Measurements from ENCODE around the gene SSH3.

SSH3 gene

DNA sequence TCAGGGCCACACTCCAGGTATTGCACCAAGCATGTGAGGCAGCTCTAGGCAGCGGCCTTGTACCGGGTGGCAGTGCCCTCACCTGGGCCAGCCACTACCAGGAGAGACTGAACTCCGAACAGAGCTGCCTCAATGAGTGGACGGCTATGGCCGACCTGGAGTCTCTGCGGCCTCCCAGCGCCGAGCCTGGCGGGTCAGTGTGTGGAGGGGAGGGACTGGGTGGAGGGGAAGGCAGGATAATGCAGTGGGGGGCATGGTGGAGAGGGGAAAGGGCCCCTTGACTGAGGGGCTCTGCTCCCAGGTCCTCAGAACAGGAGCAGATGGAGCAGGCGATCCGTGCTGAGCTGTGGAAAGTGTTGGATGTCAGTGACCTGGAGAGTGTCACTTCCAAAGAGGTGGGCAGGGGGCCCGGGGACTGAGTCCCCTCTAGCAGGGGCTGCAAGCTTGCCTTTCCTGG is 4.2 kb downstream of the SSH3 start:
- WGBS (ENCODE audit: insufficient coverage, insufficient read length): no CpG with 5 or more reads among the region's 12 CpGs
- DNase-seq (ENCODE audit: low read depth, low spot score): no peak
- no peaks in the 10 kb centered on the region for H3K9me3 ChIP-seq (ENCODE audit: control insufficient read depth, insufficient read depth, low read length)
- peaks cover 4% of the 10 kb centered on the region; the same call in 1 of the 2 replicates for H3K4me1 ChIP-seq (ENCODE audit: control insufficient read depth, insufficient read depth, low read length)
- H3K4me3 ChIP-seq (ENCODE audit: low read length): no peak overlapping the region
- no peak overlapping the region for H3K27ac ChIP-seq (ENCODE audit: low read length)
- H3K36me3 ChIP-seq (ENCODE audit: control insufficient read depth, insufficient read depth, low read length): peaks cover 7% of the 10 kb centered on the region
- H3K27me3 ChIP-seq (ENCODE audit: control insufficient read depth, insufficient read depth, low read length): no peaks in the 10 kb centered on the region

DNA sequence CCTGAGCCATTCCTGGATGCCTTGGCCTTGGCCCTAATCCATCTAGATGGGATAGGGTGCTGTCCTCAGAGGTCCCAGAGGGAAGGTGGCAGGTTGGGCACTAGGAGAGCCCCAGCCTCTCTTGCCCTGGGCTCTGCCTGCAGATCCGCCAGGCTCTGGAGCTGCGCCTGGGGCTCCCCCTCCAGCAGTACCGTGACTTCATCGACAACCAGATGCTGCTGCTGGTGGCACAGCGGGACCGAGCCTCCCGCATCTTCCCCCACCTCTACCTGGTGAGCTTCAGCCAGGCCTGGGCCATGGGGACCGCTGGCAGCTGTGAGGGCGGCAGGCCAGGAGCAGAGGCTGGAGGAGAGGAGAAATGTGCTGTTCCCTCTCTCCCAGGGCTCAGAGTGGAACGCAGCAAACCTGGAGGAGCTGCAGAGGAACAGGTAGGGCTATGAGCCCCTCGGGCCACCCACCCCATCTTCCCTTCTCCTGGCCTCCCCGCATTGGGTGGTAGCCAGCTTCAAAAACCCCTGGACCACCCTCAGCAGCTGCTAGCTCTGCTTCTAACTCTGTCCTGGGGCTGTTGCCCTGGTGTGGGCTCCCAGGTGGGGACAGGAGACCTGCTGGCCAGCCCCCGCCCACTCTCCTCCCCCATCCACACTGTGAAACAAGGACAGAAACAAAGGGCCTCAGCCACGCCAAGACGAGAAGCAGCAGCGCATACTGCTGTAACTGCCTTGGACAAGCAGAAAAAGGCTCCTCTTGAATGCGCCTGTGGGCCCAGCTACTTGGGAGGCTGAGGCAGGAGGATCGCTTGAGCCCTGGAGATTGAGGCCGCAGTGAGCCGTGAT is 4.9 kb downstream of the SSH3 start:
- Histone ChIP-seq H3K4me3 (ENCODE audit: low read length) (no peak overlapping the region), H3K36me3 (ENCODE audit: control insufficient read depth, insufficient read depth, low read length) (peaks cover 7% of the 10 kb centered on the region), H3K9me3 (ENCODE audit: control insufficient read depth, insufficient read depth, low read length) (no peaks in the 10 kb centered on the region), H3K27me3 (ENCODE audit: control insufficient read depth, insufficient read depth, low read length) (no peaks in the 10 kb centered on the region), H3K4me1 (ENCODE audit: control insufficient read depth, insufficient read depth, low read length) (peaks cover 4% of the 10 kb centered on the region; the same call in 1 of the 2 replicates), H3K27ac (ENCODE audit: low read length) (no peak overlapping the region)
- no peak for DNase-seq (ENCODE audit: low read depth, low spot score)
- no CpG with 5 or more reads among the region's 20 CpGs for WGBS (ENCODE audit: insufficient coverage, insufficient read length)

DNA sequence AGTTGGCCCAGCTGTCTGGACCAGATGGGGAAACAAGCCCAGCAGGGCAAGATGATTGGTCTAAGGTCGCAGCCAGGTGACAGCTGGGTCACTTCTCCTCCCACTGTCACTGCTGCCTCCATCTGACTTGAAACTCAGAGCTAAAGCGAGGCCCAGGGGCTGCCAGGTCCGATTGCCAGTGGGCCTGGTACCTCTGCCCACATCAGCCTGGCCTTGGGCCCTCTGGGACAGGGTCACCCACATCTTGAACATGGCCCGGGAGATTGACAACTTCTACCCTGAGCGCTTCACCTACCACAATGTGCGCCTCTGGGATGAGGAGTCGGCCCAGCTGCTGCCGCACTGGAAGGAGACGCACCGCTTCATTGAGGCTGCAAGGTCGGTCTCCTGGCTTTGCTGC is 5.8 kb downstream of the SSH3 start:
- Histone ChIP-seq H3K36me3 (ENCODE audit: control insufficient read depth, insufficient read depth, low read length) (peaks cover 7% of the 10 kb centered on the region), H3K4me3 (ENCODE audit: low read length) (no peak overlapping the region)
- no CpG with 5 or more reads among the region's 11 CpGs for WGBS (ENCODE audit: insufficient coverage, insufficient read length)

DNA sequence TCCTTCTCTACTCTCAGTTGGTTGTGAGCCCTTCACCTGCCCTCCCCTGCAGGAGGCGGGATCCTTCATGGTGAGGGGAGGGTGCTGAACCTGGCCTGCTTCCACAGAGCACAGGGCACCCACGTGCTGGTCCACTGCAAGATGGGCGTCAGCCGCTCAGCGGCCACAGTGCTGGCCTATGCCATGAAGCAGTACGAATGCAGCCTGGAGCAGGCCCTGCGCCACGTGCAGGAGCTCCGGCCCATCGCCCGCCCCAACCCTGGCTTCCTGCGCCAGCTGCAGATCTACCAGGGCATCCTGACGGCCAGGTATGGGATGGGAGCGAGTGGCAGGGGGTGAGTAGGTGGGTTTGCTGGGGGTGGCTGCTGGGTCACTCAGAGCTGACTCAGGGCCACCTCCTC is 6.3 kb downstream of the SSH3 start:
- Histone ChIP-seq H3K36me3 (ENCODE audit: control insufficient read depth, insufficient read depth, low read length) (peaks cover 7% of the 10 kb centered on the region), H3K4me3 (ENCODE audit: low read length) (no peak overlapping the region), H3K9me3 (ENCODE audit: control insufficient read depth, insufficient read depth, low read length) (no peaks in the 10 kb centered on the region), H3K4me1 (ENCODE audit: control insufficient read depth, insufficient read depth, low read length) (peaks cover under 1% of the 10 kb centered on the region; the same call in 1 of the 2 replicates), H3K27ac (ENCODE audit: low read length) (no peak overlapping the region), H3K27me3 (ENCODE audit: control insufficient read depth, insufficient read depth, low read length) (no peaks in the 10 kb centered on the region)
- no peak for DNase-seq (ENCODE audit: low read depth, low spot score)
- WGBS (ENCODE audit: insufficient coverage, insufficient read length): no CpG with 5 or more reads among the region's 14 CpGs

More for the DNA sequence above, 5.8 kb downstream of the SSH3 start:
- no peaks in the 10 kb centered on the region for H3K9me3 ChIP-seq (ENCODE audit: control insufficient read depth, insufficient read depth, low read length)
- no peaks in the 10 kb centered on the region for H3K27me3 ChIP-seq (ENCODE audit: control insufficient read depth, insufficient read depth, low read length)
- peaks cover 3% of the 10 kb centered on the region; the same call in 1 of the 2 replicates for H3K4me1 ChIP-seq (ENCODE audit: control insufficient read depth, insufficient read depth, low read length)
- no peak overlapping the region for H3K27ac ChIP-seq (ENCODE audit: low read length)
- DNase-seq (ENCODE audit: low read depth, low spot score): no peak

DNA sequence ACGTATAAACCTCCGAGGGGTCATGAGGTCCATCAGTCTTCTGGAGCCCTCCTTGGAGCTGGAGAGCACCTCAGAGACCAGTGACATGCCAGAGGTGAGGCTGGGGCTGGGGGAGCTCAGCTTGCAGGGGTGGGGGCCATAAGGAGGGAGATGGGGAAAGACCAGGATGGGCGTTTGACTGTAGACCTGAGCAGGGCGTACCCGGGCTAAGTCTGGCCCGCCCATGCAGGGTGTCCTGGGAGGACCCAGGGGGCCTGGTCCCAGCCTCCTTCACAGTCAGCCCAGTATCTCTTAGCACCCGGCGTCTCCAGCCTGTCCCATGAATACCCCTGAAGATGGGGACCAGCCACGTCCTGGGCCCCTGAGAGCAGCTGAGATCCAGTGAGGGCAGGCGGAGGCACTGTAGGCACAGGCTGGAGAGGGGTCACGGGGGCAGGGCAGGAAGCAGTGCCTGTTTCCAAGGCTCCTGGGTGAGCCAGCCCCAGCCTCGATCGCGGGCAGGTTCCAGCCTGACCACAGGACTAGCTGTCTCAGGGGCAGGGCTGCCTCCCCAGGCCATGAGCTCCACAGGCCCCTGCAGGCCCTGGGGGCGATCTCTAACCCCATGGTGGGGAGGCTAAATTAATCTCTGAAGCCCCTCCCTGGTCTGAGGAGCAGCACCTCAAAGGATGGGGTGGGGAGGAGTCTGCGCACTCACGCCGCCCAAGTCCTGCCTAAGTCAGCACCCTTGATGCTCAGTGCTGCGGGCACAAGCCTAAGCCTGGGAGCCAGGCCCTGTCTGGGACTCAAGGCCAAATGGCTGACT is 7.1 kb downstream of the SSH3 start:
- H3K27ac ChIP-seq (ENCODE audit: low read length): no peak overlapping the region
- peaks cover 7% of the 10 kb centered on the region for H3K36me3 ChIP-seq (ENCODE audit: control insufficient read depth, insufficient read depth, low read length)
- no peak overlapping the region for H3K4me3 ChIP-seq (ENCODE audit: low read length)
- H3K27me3 ChIP-seq (ENCODE audit: control insufficient read depth, insufficient read depth, low read length): no peaks in the 10 kb centered on the region
- H3K9me3 ChIP-seq (ENCODE audit: control insufficient read depth, insufficient read depth, low read length): no peaks in the 10 kb centered on the region
- no CpG with 5 or more reads among the region's 19 CpGs for WGBS (ENCODE audit: insufficient coverage, insufficient read length)
- DNase-seq (ENCODE audit: low read depth, low spot score): no peak
- H3K4me1 ChIP-seq (ENCODE audit: control insufficient read depth, insufficient read depth, low read length): no peaks in the 10 kb centered on the region

DNA sequence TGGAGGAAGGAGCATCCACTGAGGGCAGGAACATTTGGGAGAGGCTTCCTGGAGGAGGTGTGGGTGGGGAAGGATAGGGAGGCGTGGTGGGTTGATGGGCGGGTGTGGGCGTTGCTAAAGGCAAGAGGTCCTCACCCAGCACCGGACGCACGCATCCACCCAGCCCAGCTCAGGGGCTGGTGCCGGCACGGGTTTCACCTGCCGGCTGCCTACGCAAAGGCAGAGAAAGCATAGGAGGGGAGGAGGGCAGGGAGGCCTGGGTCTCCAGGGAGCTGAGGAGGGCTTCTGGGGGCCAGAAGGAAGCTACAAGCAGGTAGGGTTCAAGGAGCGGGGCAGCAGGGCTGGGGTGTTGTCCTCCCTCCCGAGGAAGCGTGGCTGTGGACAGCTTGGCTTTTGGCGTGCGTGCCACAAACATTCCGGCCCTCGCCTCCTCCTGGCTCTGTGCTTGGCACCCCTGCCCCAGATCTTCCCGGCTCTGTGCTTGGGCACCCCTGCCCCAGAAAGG is 7.8 kb downstream of the SSH3 start:
- WGBS (ENCODE audit: insufficient coverage, insufficient read length): no CpG with 5 or more reads among the region's 18 CpGs
- peaks cover 7% of the 10 kb centered on the region for H3K36me3 ChIP-seq (ENCODE audit: control insufficient read depth, insufficient read depth, low read length)

DNA sequence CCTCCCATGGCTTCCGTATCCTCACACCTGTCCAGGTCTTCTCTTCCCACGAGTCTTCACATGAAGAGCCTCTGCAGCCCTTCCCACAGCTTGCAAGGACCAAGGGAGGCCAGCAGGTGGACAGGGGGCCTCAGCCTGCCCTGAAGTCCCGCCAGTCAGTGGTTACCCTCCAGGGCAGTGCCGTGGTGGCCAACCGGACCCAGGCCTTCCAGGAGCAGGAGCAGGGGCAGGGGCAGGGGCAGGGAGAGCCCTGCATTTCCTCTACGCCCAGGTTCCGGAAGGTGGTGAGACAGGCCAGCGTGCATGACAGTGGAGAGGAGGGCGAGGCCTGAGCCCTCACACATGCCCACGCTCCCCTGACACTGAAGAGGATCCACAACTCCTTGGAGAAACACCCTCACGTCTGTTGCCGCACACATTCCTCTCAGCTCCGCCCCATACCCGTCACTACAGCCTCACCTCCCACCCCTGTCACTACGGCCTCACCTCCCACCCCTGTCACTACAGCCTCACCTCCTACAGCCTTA is 8.3 kb downstream of the SSH3 start:
- Histone ChIP-seq H3K27me3 (ENCODE audit: control insufficient read depth, insufficient read depth, low read length) (no peaks in the 10 kb centered on the region), H3K27ac (ENCODE audit: low read length) (no peak overlapping the region), H3K36me3 (ENCODE audit: control insufficient read depth, insufficient read depth, low read length) (peaks cover 7% of the 10 kb centered on the region), H3K4me3 (ENCODE audit: low read length) (no peak overlapping the region), H3K4me1 (ENCODE audit: control insufficient read depth, insufficient read depth, low read length) (no peaks in the 10 kb centered on the region), H3K9me3 (ENCODE audit: control insufficient read depth, insufficient read depth, low read length) (no peaks in the 10 kb centered on the region)
- no peak for DNase-seq (ENCODE audit: low read depth, low spot score)
- WGBS (ENCODE audit: insufficient coverage, insufficient read length): no CpG with 5 or more reads among the region's 15 CpGs

More for the DNA sequence above, 7.8 kb downstream of the SSH3 start:
- H3K4me3 ChIP-seq (ENCODE audit: low read length): no peak overlapping the region
- DNase-seq (ENCODE audit: low read depth, low spot score): no peak
- no peak overlapping the region for H3K27ac ChIP-seq (ENCODE audit: low read length)
- H3K9me3 ChIP-seq (ENCODE audit: control insufficient read depth, insufficient read depth, low read length): no peaks in the 10 kb centered on the region
- no peaks in the 10 kb centered on the region for H3K4me1 ChIP-seq (ENCODE audit: control insufficient read depth, insufficient read depth, low read length)
- no peaks in the 10 kb centered on the region for H3K27me3 ChIP-seq (ENCODE audit: control insufficient read depth, insufficient read depth, low read length)

DNA sequence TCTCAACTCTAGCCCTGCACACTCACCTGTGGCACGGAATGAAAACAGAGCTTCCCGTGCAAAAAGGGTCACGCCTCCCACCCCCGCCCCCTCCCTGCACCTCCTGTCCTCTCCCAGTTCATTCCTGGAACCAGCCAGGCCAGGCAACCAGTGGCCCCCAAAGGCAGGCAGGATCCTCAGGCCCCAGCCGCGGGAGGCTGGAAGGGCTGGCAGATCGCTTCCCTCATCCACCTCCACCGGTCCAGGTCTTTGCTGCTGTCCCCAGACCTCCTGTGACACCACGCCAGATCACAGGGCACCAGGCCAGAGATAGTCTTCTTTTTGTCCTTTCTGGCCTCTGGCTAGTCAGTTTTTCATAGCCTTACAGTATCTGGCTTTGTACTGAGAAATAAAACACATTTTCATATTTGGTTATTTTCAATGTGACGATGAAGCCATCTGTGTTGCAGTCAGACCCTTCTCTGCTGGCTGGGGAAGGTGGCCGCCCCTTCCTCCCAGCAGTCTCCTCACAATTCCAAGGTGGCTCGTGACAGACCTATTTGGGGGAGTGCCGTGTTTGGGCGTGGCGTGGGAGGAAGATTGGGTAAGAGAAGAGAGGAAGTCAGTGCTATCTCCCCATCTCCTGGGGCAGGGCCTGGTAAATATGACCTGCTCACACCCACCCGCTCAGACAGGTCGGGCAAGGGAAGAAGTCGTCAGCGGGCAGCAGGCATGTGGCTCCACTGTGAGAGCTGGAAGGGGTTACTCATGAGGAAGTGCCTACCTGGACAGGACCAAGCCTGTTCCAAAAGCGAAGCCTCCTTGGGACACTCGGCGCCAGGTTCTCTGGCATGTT is 9.1 kb downstream of the SSH3 start:
- Histone ChIP-seq H3K4me1 (ENCODE audit: control insufficient read depth, insufficient read depth, low read length) (no peaks in the 10 kb centered on the region), H3K27ac (ENCODE audit: low read length) (no peak overlapping the region), H3K27me3 (ENCODE audit: control insufficient read depth, insufficient read depth, low read length) (no peaks in the 10 kb centered on the region), H3K9me3 (ENCODE audit: control insufficient read depth, insufficient read depth, low read length) (no peaks in the 10 kb centered on the region), H3K4me3 (ENCODE audit: low read length) (no peak overlapping the region), H3K36me3 (ENCODE audit: control insufficient read depth, insufficient read depth, low read length) (peaks cover 5% of the 10 kb centered on the region)
- DNase-seq (ENCODE audit: low read depth, low spot score): no peak
- WGBS (ENCODE audit: insufficient coverage, insufficient read length): no CpG with 5 or more reads among the region's 22 CpGs

DNA sequence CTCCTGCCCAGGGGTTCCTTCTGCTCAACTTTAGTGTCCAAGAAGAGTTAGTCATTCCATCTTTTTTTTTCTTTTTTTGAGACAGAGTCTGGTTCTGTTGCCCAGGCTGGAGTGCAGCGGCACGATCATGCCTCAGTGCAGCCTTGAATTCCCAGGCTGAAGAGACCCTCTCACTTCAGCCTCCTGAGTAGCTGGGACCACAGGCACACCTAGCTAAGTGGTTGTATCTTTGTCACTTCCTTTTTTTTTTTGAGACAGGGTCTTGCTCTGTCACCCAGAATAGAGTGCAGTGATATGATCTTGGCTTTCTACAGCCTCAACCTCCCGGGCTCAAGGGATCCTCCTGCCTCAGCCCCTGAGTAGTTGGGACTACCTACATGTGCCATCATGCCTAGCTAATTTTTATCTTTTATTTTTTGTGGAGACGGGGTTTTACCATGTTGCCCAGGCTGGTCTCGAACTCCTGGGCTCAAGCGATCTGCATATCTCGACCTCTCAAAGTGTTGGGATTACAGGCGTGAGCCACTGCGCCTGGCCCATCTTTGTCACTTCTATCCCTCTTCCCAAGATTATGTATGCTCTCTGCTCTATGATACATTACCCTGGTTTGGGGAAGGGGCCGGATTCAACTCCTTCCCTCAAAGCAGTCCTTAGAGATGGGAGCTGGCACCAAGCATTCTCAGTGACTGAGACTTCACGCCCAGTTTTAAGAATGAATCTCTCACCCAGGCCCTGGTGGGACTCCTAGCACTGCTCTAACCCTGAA is 10.0 kb downstream of the SSH3 start:
- DNase-seq (ENCODE audit: low read depth, low spot score): no peak
- H3K27ac ChIP-seq (ENCODE audit: low read length): no peak overlapping the region
- H3K36me3 ChIP-seq (ENCODE audit: control insufficient read depth, insufficient read depth, low read length): peaks cover 2% of the 10 kb centered on the region; the same call in 1 of the 2 replicates
- no CpG with 5 or more reads among the region's 11 CpGs for WGBS (ENCODE audit: insufficient coverage, insufficient read length)
- H3K4me3 ChIP-seq (ENCODE audit: low read length): no peak overlapping the region
- no peaks in the 10 kb centered on the region for H3K9me3 ChIP-seq (ENCODE audit: control insufficient read depth, insufficient read depth, low read length)
- no peaks in the 10 kb centered on the region for H3K4me1 ChIP-seq (ENCODE audit: control insufficient read depth, insufficient read depth, low read length)
- H3K27me3 ChIP-seq (ENCODE audit: control insufficient read depth, insufficient read depth, low read length): peaks cover 2% of the 10 kb centered on the region; the same call in 1 of the 2 replicates
